Measurements from ENCODE around the gene DDAH1. TPM values are rescaled to one million over a fixed set of nuclear protein-coding genes. Genes with fewer than 3 reads are reported as not detected.

Gene DDAH1
- total and polyA plus RNA-seq, 9 donors = 29.6 to 51.2 (median 37.2) TPM

- Histone ChIP-seq H3K36me3 (ENCODE audit: control insufficient read depth, insufficient read depth, low read length) (no peaks in the 10 kb centered on the region), H3K27ac (ENCODE audit: low read length) (no peak overlapping the region), H3K4me3 (ENCODE audit: low read length) (no peak overlapping the region), H3K27me3 (ENCODE audit: control insufficient read depth, insufficient read depth, low read length) (peaks cover 7% of the 10 kb centered on the region), H3K4me1 (ENCODE audit: control insufficient read depth, insufficient read depth, low read length) (peaks cover 5% of the 10 kb centered on the region), H3K9me3 (replicated peaks; ENCODE audit: control insufficient read depth, low read depth, low read length) (no peaks in the 10 kb centered on the region)
- no CpG with 5 or more reads among the region's 4 CpGs for WGBS (ENCODE audit: insufficient coverage)
- no peak for DNase-seq
Measured at GRCh38 chr1:85462931-85463649, 1.9 kb downstream of the DDAH1 start.

GRCh38 chr1:85461216-85461918, 3.6 kb downstream of the DDAH1 start:
- H3K9me3 ChIP-seq (replicated peaks; ENCODE audit: control insufficient read depth, low read depth, low read length) = no peaks in the 10 kb centered on the region
- no peak overlapping the region for H3K27ac ChIP-seq (ENCODE audit: low read length)
- peaks cover 7% of the 10 kb centered on the region for H3K27me3 ChIP-seq (ENCODE audit: control insufficient read depth, insufficient read depth, low read length)
- no peak for DNase-seq
- WGBS (ENCODE audit: insufficient coverage) = no CpG with 5 or more reads among the region's 5 CpGs
- H3K4me1 ChIP-seq (ENCODE audit: control insufficient read depth, insufficient read depth, low read length) = peaks cover 5% of the 10 kb centered on the region
- H3K36me3 ChIP-seq (ENCODE audit: control insufficient read depth, insufficient read depth, low read length) = no peaks in the 10 kb centered on the region
- H3K4me3 ChIP-seq (ENCODE audit: low read length) = no peak overlapping the region

- Histone ChIP-seq H3K27me3 (ENCODE audit: control insufficient read depth, insufficient read depth, low read length) (peaks cover 7% of the 10 kb centered on the region), H3K36me3 (ENCODE audit: control insufficient read depth, insufficient read depth, low read length) (no peaks in the 10 kb centered on the region), H3K4me3 (ENCODE audit: low read length) (no peak overlapping the region), H3K9me3 (replicated peaks; ENCODE audit: control insufficient read depth, low read depth, low read length) (no peaks in the 10 kb centered on the region), H3K4me1 (ENCODE audit: control insufficient read depth, insufficient read depth, low read length) (peaks cover 2% of the 10 kb centered on the region), H3K27ac (ENCODE audit: low read length) (no peak overlapping the region)
- DNase-seq = no peak
- no CpG with 5 or more reads among the region's 2 CpGs for WGBS (ENCODE audit: insufficient coverage)
Measured at GRCh38 chr1:85460555-85461088, 4.3 kb downstream of the DDAH1 start.

GRCh38 chr1:85459290-85459689, 5.7 kb downstream of the DDAH1 start:
- DNase-seq = peak; percentile 87
- WGBS (ENCODE audit: insufficient coverage) = no CpG with 5 or more reads among the region's 2 CpGs
- no peaks in the 10 kb centered on the region for H3K36me3 ChIP-seq (ENCODE audit: control insufficient read depth, insufficient read depth, low read length)
- H3K9me3 ChIP-seq (replicated peaks; ENCODE audit: control insufficient read depth, low read depth, low read length) = no peaks in the 10 kb centered on the region
- H3K27me3 ChIP-seq (ENCODE audit: control insufficient read depth, insufficient read depth, low read length) = peaks cover 4% of the 10 kb centered on the region
- no peaks in the 10 kb centered on the region for H3K4me1 ChIP-seq (ENCODE audit: control insufficient read depth, insufficient read depth, low read length)
- H3K4me3 ChIP-seq (ENCODE audit: low read length) = no peak overlapping the region
- no peak overlapping the region for H3K27ac ChIP-seq (ENCODE audit: low read length)

- H3K9me3 ChIP-seq (replicated peaks; ENCODE audit: control insufficient read depth, low read depth, low read length) = no peaks in the 10 kb centered on the region
- peaks cover 2% of the 10 kb centered on the region for H3K4me1 ChIP-seq (ENCODE audit: control insufficient read depth, insufficient read depth, low read length)
- no peak overlapping the region for H3K4me3 ChIP-seq (ENCODE audit: low read length)
- DNase-seq = no peak
- no peak overlapping the region for H3K27ac ChIP-seq (ENCODE audit: low read length)
- H3K27me3 ChIP-seq (ENCODE audit: control insufficient read depth, insufficient read depth, low read length) = no peaks in the 10 kb centered on the region
- WGBS (ENCODE audit: insufficient coverage) = no CpG with 5 or more reads among the region's 4 CpGs
- H3K36me3 ChIP-seq (ENCODE audit: control insufficient read depth, insufficient read depth, low read length) = no peaks in the 10 kb centered on the region
Measured at GRCh38 chr1:85454214-85454613, 10.7 kb downstream of the DDAH1 start.

- Histone ChIP-seq H3K27me3 (ENCODE audit: control insufficient read depth, insufficient read depth, low read length) (no peaks in the 10 kb centered on the region), H3K27ac (ENCODE audit: low read length) (no peak overlapping the region), H3K4me3 (ENCODE audit: low read length) (no peak overlapping the region), H3K4me1 (ENCODE audit: control insufficient read depth, insufficient read depth, low read length) (peaks cover 2% of the 10 kb centered on the region), H3K9me3 (replicated peaks; ENCODE audit: control insufficient read depth, low read depth, low read length) (no peaks in the 10 kb centered on the region), H3K36me3 (ENCODE audit: control insufficient read depth, insufficient read depth, low read length) (no peaks in the 10 kb centered on the region)
- DNase-seq = peak; percentile 17
- 71% methylated on average over 1 of the region's 2 CpGs for WGBS (ENCODE audit: insufficient coverage)
Measured at GRCh38 chr1:85453640-85454194, 11.2 kb downstream of the DDAH1 start.

GRCh38 chr1:85452948-85453347, 12.0 kb downstream of the DDAH1 start:
- H3K27ac ChIP-seq (ENCODE audit: low read length) = no peak overlapping the region
- no peaks in the 10 kb centered on the region for H3K9me3 ChIP-seq (replicated peaks; ENCODE audit: control insufficient read depth, low read depth, low read length)
- no peak overlapping the region for H3K4me3 ChIP-seq (ENCODE audit: low read length)
- peaks cover 2% of the 10 kb centered on the region for H3K4me1 ChIP-seq (ENCODE audit: control insufficient read depth, insufficient read depth, low read length)
- no peaks in the 10 kb centered on the region for H3K36me3 ChIP-seq (ENCODE audit: control insufficient read depth, insufficient read depth, low read length)
- DNase-seq = peak; percentile 45
- no peaks in the 10 kb centered on the region for H3K27me3 ChIP-seq (ENCODE audit: control insufficient read depth, insufficient read depth, low read length)
- WGBS (ENCODE audit: insufficient coverage) = no CpG with 5 or more reads among the region's 2 CpGs

- no peak overlapping the region for H3K27ac ChIP-seq (ENCODE audit: low read length)
Measured at GRCh38 chr1:85451236-85451830, 13.6 kb downstream of the DDAH1 start.

GRCh38 chr1:85450832-85451231, 14.1 kb downstream of the DDAH1 start:
- Histone ChIP-seq H3K27me3 (ENCODE audit: control insufficient read depth, insufficient read depth, low read length) (no peaks in the 10 kb centered on the region), H3K4me3 (ENCODE audit: low read length) (no peak overlapping the region), H3K9me3 (replicated peaks; ENCODE audit: control insufficient read depth, low read depth, low read length) (no peaks in the 10 kb centered on the region), H3K36me3 (ENCODE audit: control insufficient read depth, insufficient read depth, low read length) (no peaks in the 10 kb centered on the region), H3K27ac (ENCODE audit: low read length) (no peak overlapping the region), H3K4me1 (ENCODE audit: control insufficient read depth, insufficient read depth, low read length) (peaks cover 2% of the 10 kb centered on the region)
- WGBS (ENCODE audit: insufficient coverage) = 93% methylated on average over 2 of the region's 2 CpGs
- DNase-seq = no peak

More at GRCh38 chr1:85451236-85451830, 13.6 kb downstream of the DDAH1 start:
- no peaks in the 10 kb centered on the region for H3K27me3 ChIP-seq (ENCODE audit: control insufficient read depth, insufficient read depth, low read length)
- no peaks in the 10 kb centered on the region for H3K9me3 ChIP-seq (replicated peaks; ENCODE audit: control insufficient read depth, low read depth, low read length)
- DNase-seq = no peak
- H3K36me3 ChIP-seq (ENCODE audit: control insufficient read depth, insufficient read depth, low read length) = no peaks in the 10 kb centered on the region
- H3K4me3 ChIP-seq (ENCODE audit: low read length) = no peak overlapping the region
- WGBS (ENCODE audit: insufficient coverage) = 78% methylated on average over 2 of the region's 2 CpGs
- peaks cover 2% of the 10 kb centered on the region for H3K4me1 ChIP-seq (ENCODE audit: control insufficient read depth, insufficient read depth, low read length)

- WGBS (ENCODE audit: insufficient coverage) = 47% methylated on average over 3 of the region's 3 CpGs
- no peaks in the 10 kb centered on the region for H3K36me3 ChIP-seq (ENCODE audit: control insufficient read depth, insufficient read depth, low read length)
- H3K4me3 ChIP-seq (ENCODE audit: low read length) = no peak overlapping the region
- H3K9me3 ChIP-seq (replicated peaks; ENCODE audit: control insufficient read depth, low read depth, low read length) = no peaks in the 10 kb centered on the region
- no peak for DNase-seq
- H3K27ac ChIP-seq (ENCODE audit: low read length) = no peak overlapping the region
- no peaks in the 10 kb centered on the region for H3K27me3 ChIP-seq (ENCODE audit: control insufficient read depth, insufficient read depth, low read length)
- peaks cover 2% of the 10 kb centered on the region for H3K4me1 ChIP-seq (ENCODE audit: control insufficient read depth, insufficient read depth, low read length)
Measured at GRCh38 chr1:85449356-85449755, 15.6 kb downstream of the DDAH1 start.

All from muscle of leg (tissue), 11 donors.